MCF 10A (cell line): ENCODE measurements around the gene DLL4. TPM values are rescaled to one million over a fixed set of nuclear protein-coding genes. Genes with fewer than 3 reads are reported as not detected.

Experiments used
- BruUV-seq: library from RNA; stranded (reverse); fragments of 400-500 nt; replicated peaks from 2 replicates; lab custom pipeline; 2021; lab: Mats Ljungman, UMichigan
- CTCF ChIA-PET: fragments of 300-600 bp; sonication (Branson Sonifier 250); formaldehyde crosslinking; extraction: SDS; loops from one replicate; lab custom pipeline; 2021; ENCODE audit warnings: antibody characterized with exemption, inconsistent platforms; lab: Yijun Ruan, JAX
- POLR2A ChIA-PET: fragments of 300-600, 350-650 bp; sonication (Branson Sonifier 250); formaldehyde crosslinking; extraction: SDS; loops from one replicate; lab custom pipeline; 2020; ENCODE audit warnings: antibody characterized with exemption, inconsistent platforms; lab: Yijun Ruan, JAX
- DNase-seq: peaks from one replicate; pipeline ENCODE4 v3.0.0-alpha.2; 2018; ENCODE audit not compliant: unreplicated experiment
- H3K27ac Mint-ChIP-seq: one replicate; pipeline ENCODE4 v1.8.0; 2022; ENCODE audit warnings: mild to moderate bottlenecking, low read depth, mixed read lengths; ENCODE audit not compliant: unreplicated experiment
- H3K27me3 Mint-ChIP-seq: one replicate; pipeline ENCODE4 v1.8.0; 2022; ENCODE audit warnings: mixed read lengths; ENCODE audit not compliant: insufficient read depth, unreplicated experiment
- H3K36me3 Mint-ChIP-seq: one replicate; pipeline ENCODE4 v1.8.0; 2022; ENCODE audit warnings: mild to moderate bottlenecking, moderate library complexity, mixed read lengths; ENCODE audit not compliant: insufficient read depth, unreplicated experiment
- H3K4me1 Mint-ChIP-seq: one replicate; pipeline ENCODE4 v1.8.0; 2022; ENCODE audit warnings: mixed read lengths; ENCODE audit not compliant: insufficient read depth, unreplicated experiment
- H3K4me3 Mint-ChIP-seq: one replicate; pipeline ENCODE4 v1.8.0; 2022; ENCODE audit warnings: mild to moderate bottlenecking, moderate library complexity, mixed read lengths; ENCODE audit not compliant: unreplicated experiment
- H3K9me3 Mint-ChIP-seq: one replicate; pipeline ENCODE4 v1.8.0; 2022; ENCODE audit warnings: mixed read lengths; ENCODE audit not compliant: unreplicated experiment
- CTCF ChIP-seq: fragments of 200-600 bp; IDR thresholded peaks from one replicate; pipeline ENCODE4 v1.8.0; 2022; ENCODE audit warnings: antibody characterized with exemption, mild to moderate bottlenecking; ENCODE audit not compliant: unreplicated experiment
- intact Hi-C: fragments of 100-400 bp; cut with micrococcal nuclease; formaldehyde crosslinking; loops from 2 replicates; pipeline ENCODE4 v1.14.1; 2022
- total RNA-seq: library from RNA; stranded (reverse); gene quantifications from 2 replicates; pipeline ENCODE4 v1.2.3, GENCODE V29; 2022

Gene DLL4
- total RNA-seq, 1 experiment from 2014 or later, result not detected

GRCh38 chr15:40926659-40927494 is 2.3 kb upstream of the DLL4 start:
- Mint-ChIP-seq H3K9me3 (no peaks in the 10 kb centered on the region), H3K4me3 (peak overlapping the region; percentile 56), H3K27me3 (peaks cover 51% of the 10 kb centered on the region), H3K36me3 (no peaks in the 10 kb centered on the region), H3K4me1 (peaks cover 13% of the 10 kb centered on the region), H3K27ac (no peak overlapping the region)
- no peak for DNase-seq
- no peak for TF ChIP-seq CTCF
- intact Hi-C loops, result no loop called here
- ChIA-PET CTCF (no interaction called here), POLR2A (interaction anchor here (1.2 kb wide), 1 partner anchor 37 kb away, joined by 4 read pairs; no protein-coding TSS in a partner anchor)
- BruUV-seq, result no TSS peak

GRCh38 chr15:40927495-40927872 is 1.7 kb upstream of the DLL4 start:
- Mint-ChIP-seq H3K4me3 (peak overlapping the region; percentile 56), H3K36me3 (no peaks in the 10 kb centered on the region), H3K27ac (no peak overlapping the region), H3K27me3 (peaks cover 51% of the 10 kb centered on the region), H3K9me3 (no peaks in the 10 kb centered on the region), H3K4me1 (peaks cover 13% of the 10 kb centered on the region)
- no peak for TF ChIP-seq CTCF
- ChIA-PET POLR2A (interaction anchor here (1.1 to 1.2 kb wide), 2 partner anchors 16 to 36 kb away, joined by 3 to 4 read pairs; no protein-coding TSS in a partner anchor), CTCF (interaction anchor here (0.7 to 6.1 kb wide), 4 partner anchors 8 to 21 kb away, joined by 3 to 48 read pairs (median 12); no protein-coding TSS in a partner anchor)
- no peak for DNase-seq
- intact Hi-C loops, result no loop called here
- no TSS peak for BruUV-seq

- peaks cover 51% of the 10 kb centered on the region for H3K27me3 Mint-ChIP-seq
- H3K36me3 Mint-ChIP-seq, result no peaks in the 10 kb centered on the region
- TF ChIP-seq CTCF, result no peak
- ChIA-PET POLR2A (interaction anchor here (1.1 to 1.7 kb wide), 5 partner anchors 17 to 355 kb away, joined by 3 to 5 read pairs (median 3); no protein-coding TSS in a partner anchor), CTCF (interaction anchor here (0.7 to 6.1 kb wide), 6 partner anchors 8 to 501 kb away, joined by 3 to 48 read pairs (median 4); no protein-coding TSS in a partner anchor)
- H3K4me3 Mint-ChIP-seq, result peak overlapping the region; percentile 72
- no peak overlapping the region for H3K27ac Mint-ChIP-seq
- H3K4me1 Mint-ChIP-seq, result peaks cover 13% of the 10 kb centered on the region
- no peak for DNase-seq
- BruUV-seq, result no TSS peak
- no peaks in the 10 kb centered on the region for H3K9me3 Mint-ChIP-seq
- intact Hi-C loops, result no loop called here
Observed at GRCh38 chr15:40927873-40928806, 1.0 kb upstream of the DLL4 start.
